Measurements from ENCODE around the gene EVL. TPM values are rescaled to one million over a fixed set of nuclear protein-coding genes. Genes with fewer than 3 reads are reported as not detected.

Gene EVL
- polyA plus RNA-seq, 3 donors = 35.3 to 37.8 (median 36.5) TPM

DNA sequence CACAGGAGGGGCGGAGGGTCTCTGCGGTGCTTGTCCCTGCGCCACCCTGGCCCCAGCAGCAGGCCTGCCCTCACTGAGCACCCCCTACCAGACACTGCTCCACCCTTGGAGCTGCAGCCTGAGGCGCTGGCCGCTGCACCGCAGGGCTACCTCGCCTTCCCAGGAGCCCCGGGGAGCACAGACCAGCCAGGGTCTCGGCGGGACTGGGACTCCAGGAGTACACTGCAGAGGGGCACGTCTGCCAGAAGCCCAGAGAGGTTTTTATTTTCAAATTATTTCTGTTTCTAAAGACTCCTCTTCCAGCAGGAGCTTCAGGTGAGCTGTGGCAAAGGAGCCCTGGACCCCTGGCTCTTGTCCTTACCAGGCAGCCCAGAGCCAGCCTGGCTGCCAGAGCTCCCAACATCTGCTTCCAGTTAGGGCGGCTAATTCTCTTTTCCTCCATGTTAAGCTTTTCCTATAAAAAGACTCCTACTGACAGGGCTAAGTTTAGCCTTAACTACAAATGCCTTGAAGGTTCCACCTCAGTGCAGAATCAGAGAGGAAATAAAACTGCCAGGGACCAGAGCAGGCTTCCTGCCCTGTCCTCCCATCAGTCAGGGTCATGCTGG lies 67.8 kb downstream of the EVL start:
- 81 to 95% (median 88%) methylated on average over 11 to 12 of the region's 12 CpGs for WGBS, 3 donors

DNA sequence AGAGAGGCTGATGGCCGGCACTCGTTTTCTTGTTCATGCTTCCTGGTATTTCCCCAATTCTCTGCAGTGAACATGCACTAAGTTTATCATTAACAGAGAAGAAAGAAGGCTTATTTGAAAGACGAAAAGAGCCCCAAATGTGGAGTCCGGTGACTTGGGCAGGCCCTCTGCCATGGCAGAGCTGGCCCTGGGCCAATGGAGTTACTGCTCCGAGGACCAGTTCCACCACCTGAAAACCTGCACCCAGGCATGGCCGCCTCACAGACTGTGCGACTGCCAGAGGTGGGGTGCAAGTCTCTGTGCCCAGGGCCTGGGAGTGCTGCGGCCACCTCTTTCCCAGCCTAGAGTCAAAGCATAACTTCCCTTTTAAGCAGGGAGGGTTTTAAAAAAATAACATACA lies 69.4 kb downstream of the EVL start:
- no peak overlapping the region for H3K27ac ChIP-seq (ENCODE audit: low read depth, low read length)
- 77 to 97% (median 84%) methylated on average over 8 of the region's 8 CpGs for WGBS, 3 donors

More for the DNA sequence above, 67.8 kb downstream of the EVL start:
- no peak overlapping the region for H3K27ac ChIP-seq (ENCODE audit: low read depth, low read length)

DNA sequence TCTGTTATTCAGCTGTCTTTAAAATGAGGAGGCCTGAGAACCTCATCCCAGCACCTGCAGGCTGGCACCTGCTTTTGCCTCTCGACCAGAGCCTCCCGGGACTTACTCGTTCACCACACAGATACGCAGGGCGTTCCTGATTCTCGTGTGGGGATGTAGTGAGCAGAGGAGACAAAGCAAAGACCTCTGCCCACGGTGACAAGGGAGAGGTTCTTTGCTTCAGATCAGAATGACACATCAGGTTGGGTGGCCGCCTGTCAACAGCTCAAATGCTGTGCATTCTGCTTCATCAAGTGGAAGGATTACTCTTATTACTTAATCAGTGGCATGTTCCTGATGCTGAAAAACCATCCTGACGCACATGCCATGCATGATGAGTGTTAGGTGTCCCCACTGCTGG lies 69.9 kb downstream of the EVL start:
- H3K27ac ChIP-seq (ENCODE audit: low read depth, low read length) = no peak overlapping the region
- whole genome bisulfite sequencing, 3 donors = 89 to 92% (median 90%) methylated on average over 9 of the region's 9 CpGs

DNA sequence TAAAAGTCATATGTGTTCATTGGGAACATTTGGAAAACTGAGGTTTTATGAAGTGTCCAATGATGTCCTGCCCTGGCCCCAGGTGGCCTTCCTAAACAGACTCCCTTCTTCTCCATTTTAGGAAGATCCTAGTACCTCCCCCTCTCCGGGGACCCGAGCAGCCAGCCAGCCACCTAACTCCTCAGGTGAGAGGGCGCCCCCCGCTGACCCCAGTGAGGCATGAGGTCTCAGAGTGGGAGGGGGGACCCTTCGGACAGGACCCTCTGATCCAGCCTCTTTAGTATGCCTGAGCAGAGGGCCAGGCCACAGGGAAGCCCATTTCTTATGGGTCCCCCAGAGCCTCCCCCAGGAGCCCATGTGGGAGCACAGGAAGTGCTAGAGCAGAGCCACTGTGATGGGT lies 70.6 kb downstream of the EVL start:
- WGBS, 3 donors = 89 to 95% (median 92%) methylated on average over 5 of the region's 5 CpGs

DNA sequence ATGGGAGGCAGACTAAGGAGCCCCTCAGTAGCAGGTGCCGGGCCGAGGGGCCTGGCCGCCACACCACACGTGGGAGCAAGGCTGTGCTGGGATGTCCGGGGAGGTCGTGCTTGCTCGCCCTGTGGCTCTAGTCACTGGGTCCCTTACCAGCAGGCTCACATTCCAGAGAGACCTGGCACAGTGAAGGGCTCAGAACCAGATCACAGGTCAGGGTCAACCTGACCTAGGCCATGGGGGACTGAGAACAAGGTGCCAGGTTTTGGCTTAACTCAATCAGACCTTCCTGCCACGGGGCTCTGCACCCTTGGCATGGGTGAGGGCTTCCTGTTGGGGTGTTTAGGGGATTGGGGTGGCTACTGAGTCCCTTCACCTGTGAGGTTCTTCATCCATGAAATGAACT lies 72.0 kb downstream of the EVL start:
- 86 to 93% (median 90%) methylated on average over 8 of the region's 8 CpGs for WGBS, 3 donors
- no peak overlapping the region for H3K27ac ChIP-seq (ENCODE audit: low read depth, low read length)

More for the DNA sequence above, 70.6 kb downstream of the EVL start:
- H3K27ac ChIP-seq (ENCODE audit: low read depth, low read length) = no peak overlapping the region

DNA sequence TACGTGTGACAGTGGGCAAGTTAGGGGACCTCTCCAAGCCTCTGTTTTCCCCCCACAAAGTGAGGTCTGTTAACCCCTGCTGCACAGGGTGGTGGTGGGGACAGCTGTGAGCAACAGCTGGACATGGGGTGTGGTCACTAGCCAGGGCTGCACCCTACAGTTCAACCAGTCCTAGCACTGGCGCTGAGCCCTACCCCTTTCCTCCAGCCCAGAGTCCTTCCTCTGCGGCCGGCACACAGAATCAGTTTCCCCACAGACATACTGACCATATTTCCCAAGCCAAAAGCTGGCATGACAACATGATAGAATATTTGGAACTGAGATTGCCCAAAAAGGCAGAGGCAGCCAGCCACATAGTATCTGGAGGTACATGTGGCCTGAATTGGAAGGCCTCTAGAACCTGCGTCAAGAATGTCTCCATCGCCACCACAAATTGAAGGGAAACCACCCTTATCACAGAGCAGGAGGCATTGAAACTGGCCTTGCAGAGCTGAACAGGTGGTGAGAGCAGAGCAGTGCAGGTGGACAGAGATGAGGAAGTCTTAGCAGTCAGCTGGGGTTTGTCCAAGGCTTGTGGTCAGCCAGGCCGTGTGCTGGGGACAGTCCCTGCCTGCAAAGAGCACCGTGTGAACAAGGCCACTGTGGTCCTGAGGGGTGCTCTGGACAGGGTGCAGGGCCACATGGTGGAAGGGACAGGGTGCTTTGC lies 73.0 kb downstream of the EVL start:
- no peak overlapping the region for H3K27ac ChIP-seq (ENCODE audit: low read depth, low read length)
- 55 to 84% (median 72%) methylated on average over 8 of the region's 8 CpGs for WGBS, 3 donors

DNA sequence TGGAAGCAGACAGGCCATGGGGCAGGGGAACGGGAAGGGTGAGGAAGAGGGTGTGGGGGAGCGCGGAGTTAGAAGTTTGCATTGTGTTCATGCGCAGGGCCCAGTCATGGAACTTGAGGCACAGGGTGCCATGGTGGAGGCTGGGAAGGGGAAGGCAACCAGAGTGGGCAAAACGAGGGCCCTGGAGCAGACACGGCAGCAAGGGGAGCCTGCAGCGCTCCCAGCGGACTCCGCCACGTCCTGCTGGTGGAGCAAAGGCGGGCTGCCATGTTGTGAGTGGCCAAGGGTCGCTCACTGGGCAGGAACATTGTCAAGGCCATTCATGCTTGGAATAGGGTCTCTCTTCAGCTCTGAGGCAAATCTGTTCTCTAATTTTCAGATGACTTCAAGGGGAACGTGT lies 73.7 kb downstream of the EVL start:
- no peak overlapping the region for H3K27ac ChIP-seq (ENCODE audit: low read depth, low read length)
- WGBS, 3 donors = 94 to 97% (median 97%) methylated on average over 13 of the region's 13 CpGs

DNA sequence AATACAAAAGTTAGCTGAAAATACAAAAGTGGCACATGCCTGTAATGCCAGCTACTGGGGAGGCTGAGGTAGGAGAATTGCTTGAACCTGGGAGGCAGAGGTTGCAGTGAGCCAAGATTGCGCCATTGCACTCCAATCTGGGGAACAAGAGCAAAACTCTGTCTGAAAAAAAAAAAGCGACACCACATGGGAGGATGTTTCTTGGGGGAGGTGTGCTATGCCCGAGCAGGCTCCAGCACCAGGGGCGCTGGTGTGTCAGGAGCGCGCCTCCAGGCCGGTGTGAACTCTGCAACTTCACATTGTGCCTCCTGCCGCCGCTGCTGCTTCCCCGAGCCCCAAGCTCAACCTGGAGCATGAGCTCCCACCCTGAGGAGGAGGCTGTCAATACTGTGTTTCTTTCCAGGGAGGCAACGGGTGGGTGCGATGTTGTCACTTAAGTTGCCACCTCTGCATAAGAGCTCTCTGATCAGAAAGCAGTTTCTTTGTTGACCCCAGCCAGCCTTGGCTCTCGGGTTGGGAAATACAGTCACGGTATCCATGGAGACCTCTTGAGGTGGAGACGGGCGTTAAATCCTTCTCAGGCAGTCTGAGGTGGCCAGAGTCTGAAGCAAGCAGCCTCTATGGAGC lies 75.3 kb downstream of the EVL start:
- H3K27ac ChIP-seq (ENCODE audit: low read depth, low read length) = no peak overlapping the region
- 58 to 68% (median 62%) methylated on average over 16 of the region's 16 CpGs for WGBS, 3 donors

DNA sequence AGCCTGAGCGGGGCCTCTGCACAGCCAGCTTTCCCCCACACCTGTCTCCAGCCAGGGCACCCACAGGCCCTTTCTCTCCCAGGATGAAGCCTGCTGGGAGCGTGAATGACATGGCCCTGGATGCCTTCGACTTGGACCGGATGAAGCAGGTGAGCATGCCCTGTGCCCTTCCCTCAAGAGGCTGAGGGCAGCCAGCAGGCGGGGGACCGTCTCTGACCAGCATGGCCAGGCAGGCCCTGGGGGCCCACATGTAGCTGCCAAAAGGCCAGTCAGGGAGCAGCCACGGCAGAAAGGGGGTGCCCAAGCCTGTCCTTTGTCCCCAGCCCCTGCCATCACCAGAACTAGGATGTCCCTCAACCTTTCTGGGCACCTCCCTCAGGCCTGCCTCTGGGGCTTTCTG lies 75.9 kb downstream of the EVL start:
- WGBS, 3 donors = 85 to 89% (median 89%) methylated on average over 7 of the region's 7 CpGs
- H3K27ac ChIP-seq (ENCODE audit: low read depth, low read length) = no peak overlapping the region

DNA sequence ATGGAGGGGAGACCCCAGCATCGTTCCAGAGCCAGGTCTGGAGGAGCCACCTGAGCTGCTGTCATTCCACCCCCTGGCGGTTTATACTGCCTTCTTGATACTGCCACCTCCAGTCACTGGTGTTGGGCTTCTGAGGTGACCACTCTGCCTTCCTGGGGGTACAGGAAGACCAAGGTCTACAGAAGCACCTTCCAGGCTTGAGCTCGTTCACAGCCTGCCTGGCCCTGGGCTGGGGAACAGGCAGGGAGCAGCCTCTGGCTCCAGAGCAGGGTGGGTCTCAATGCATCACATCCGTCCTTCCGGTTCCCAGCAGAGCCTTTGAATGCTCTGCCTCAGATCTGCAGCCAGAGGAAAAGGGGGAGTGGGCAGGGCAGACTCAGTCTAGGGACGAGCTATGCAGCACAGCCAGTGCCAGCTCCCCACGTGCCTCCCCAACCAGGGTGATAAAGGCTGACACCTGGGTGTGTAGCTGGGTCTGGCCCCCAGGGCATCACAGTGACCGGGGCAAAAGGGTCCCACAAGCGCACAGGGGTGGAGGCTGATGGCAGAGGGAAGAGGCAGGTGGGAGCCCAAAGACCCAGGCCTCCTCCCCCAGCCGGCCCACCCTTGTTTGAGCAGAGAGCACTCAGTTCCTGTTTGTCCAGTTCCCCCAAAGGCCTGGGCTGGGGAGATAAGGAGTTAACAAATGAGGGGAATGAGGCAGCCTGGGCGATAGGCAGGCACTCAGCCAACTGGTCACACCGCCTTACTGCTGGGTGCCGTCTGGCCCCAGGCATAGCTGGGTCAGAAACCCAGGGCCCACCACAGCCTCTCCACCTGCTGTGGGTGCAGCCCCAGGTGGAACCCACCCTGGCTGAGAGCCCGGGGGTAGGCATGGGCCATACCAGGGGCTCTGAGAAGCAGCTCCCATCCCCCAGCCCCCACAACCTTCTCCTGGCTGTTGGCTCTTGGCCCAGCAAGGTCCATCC lies 77.1 kb downstream of the EVL start:
- H3K27ac ChIP-seq (ENCODE audit: low read depth, low read length) = no peak overlapping the region
- 33 to 44% (median 38%) methylated on average over 14 of the region's 14 CpGs for WGBS, 3 donors

DNA sequence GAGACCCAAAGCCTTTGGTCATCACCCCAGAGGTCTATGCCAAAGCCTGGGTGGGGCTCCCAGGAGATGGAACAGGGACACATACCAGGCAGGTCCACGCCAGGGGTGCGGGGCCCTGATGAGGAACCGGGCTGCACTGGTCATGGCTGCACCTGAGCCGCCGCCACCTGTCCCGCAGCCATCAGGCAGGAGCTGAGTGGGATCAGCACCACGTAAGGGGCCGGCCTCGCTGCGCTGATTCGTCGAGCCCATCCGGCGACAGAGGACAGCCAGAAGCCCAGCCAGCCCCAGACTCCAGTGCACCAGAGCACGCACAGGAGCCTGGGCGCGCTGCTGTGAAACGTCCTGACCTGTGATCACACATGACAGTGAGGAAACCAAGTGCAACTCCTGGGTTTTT lies 78.3 kb downstream of the EVL start:
- H3K27ac ChIP-seq (ENCODE audit: low read depth, low read length) = no peak overlapping the region
- WGBS, 3 donors = 95 to 96% (median 96%) methylated on average over 18 of the region's 18 CpGs

DNA sequence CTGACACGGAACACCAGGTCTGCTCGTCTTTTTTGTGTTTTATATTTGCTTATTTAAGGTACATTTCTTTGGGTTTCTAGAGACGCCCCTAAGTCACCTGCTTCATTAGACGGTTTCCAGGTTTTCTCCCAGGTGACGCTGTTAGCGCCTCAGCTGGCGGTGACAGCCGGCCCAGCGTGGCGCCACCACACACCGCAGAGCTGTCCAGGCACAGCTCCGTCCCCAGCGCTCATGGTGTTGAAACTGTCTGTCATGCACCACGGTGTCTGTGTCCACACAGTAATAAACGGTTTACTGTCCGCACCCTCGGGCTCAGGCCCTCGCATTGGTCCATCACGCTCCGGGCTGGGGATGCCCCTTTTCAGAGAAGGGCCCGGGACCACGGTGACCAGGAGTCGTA lies 78.7 kb downstream of the EVL start:
- no peak overlapping the region for H3K27ac ChIP-seq (ENCODE audit: low read depth, low read length)
- WGBS, 3 donors = 92 to 94% (median 94%) methylated on average over 23 of the region's 23 CpGs

DNA sequence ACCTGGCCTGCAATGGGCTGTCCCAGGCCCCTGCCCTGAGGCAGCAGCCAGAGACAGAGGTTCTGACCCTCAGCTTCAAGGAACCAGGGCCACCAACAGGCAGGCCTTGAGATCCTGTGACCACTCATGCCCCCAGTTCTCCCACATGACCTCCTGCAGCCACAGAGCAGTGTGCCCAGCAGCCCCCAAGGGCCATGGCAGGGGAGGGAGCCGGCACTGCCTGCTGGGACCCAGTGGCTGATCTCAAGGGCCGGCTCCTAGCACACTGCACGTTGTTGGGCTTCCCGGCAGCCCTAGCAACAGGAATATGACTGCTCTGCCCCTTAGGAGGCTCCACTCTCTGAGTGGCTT lies 79.4 kb downstream of the EVL start:
- no peak overlapping the region for H3K27ac ChIP-seq (ENCODE audit: low read depth, low read length)
- WGBS, 3 donors = 48 to 52% (median 51%) methylated on average over 4 of the region's 4 CpGs

DNA sequence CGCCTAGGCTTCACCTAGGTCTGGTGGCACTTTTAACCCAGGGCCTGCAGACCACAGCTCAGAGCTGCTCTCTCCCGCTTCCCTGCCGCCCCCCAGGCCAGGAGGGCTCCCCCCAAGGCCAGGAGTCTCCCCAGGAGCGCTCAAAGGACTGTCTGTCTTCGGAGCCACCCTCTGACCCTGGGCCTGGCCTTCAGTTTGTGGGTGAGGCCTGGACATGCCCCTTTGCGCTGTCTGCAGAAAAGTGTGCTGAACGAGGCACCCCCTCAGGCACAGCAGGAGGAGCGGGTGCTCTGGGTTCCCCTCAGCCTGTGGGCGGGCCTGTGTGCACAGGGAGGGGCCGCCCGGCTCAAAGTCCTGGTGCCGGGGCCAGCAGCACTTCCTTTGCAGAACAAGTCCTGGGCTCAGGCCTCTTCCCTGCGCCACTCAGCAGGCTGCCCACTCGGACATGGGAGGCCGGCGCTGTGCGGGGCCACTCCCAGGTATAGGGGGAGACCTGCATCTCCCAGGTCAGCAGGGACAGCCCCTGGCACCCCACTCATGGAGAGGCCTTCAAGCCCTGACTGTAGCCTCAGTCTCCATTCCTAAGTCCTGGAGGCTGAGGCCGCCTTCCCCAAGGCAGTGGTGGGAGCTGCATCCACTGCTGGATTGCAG lies 79.9 kb downstream of the EVL start:
- no peak overlapping the region for H3K27ac ChIP-seq (ENCODE audit: low read depth, low read length)
- WGBS, 3 donors = 67 to 81% (median 73%) methylated on average over 16 to 18 of the region's 18 CpGs

DNA sequence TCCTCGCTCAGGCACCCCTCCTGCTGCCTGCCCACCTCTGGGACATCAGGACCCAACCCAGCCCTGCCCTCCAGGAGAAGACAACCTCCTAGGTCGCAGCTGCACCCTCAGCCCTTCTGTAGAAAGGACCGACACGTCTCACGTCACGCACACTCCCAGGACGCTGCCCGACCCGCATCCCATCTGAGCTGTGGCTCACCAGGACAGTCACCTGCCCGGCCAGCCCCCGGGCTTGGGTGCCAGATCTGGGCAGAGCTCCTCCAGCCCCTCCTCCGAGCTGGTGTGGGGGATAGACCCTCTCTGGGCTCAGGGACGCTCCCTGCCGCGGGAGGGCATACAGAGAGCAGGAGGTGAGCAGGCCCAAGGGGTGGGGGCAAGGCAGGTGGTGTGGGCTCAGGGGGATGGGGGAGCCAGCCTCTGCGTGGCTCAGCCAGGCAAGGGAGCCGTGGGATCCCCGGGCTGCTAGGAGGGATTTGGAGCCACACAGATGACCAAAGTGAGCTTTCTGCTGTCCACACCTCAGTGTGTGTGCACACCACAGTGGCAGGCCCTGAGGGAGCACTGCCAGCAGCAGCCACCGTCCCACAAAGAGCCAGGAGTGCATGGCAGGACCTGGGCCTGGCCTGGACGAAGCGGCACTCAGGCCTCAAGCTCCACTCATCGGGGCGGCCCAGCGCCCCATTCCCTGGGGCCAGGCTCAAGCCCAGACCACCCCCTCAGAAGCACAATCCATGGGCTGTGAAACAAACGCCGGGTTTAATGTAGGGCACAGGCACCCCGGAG lies 80.7 kb downstream of the EVL start:
- no peak overlapping the region for H3K27ac ChIP-seq (ENCODE audit: low read depth, low read length)
- 86 to 90% (median 87%) methylated on average over 27 of the region's 27 CpGs for WGBS, 3 donors

DNA sequence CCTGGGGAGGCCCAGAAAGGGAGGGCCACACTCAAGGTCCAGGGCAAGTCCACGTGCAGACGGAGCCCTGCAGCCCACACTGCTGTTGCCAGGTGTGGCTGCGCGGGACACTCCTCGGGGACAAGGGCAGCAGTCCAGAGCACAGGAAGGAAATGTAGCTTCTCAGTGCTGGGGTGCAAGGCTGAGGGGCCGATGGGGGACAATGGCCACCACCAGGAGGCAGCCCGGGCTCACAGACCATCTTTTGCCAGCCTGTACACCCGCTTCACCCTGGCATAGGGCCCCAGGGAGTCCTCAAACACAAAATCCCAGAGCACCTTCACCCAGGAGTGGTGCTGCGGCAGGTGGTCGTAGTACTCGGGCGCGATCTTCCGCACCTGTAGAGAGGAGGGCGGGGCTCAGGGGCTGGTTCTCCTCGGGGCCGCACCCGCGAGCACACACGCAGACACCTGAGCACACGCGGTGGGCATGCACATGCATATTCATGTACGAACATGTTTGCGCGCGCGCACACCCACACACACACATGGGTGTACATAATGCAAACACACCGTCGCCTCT lies 81.4 kb downstream of the EVL start:
- H3K27ac ChIP-seq (ENCODE audit: low read depth, low read length) = no peak overlapping the region
- 84 to 89% (median 84%) methylated on average over 28 to 29 of the region's 29 CpGs for WGBS, 3 donors

DNA sequence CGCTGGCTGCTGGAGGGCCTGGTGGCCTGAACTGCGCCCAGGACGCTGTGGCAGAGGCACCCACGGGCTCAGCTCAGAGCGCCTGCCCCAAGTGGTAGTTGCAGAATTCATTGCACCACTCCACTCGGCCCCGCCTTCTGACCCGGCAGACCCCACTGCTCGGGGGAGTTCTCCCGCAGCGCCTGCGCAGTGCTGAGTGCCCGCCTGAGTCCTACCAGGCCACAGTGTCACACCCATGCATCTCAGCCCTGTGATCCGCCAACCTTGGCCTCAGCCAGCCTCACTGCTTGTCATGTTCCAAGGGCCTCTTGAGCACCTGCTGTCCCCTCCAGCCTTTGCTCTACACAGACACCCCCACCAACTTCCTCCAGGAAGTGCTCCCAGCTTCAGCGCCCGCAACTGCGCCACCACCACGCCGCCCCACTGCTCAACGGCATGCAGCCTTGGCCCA lies 82.0 kb downstream of the EVL start:
- WGBS, 3 donors = 44 to 75% (median 49%) methylated on average over 16 to 20 of the region's 20 CpGs
- H3K27ac ChIP-seq (ENCODE audit: low read depth, low read length) = no peak overlapping the region
